ENCODE results near the gene PCBD1.

DNA sequence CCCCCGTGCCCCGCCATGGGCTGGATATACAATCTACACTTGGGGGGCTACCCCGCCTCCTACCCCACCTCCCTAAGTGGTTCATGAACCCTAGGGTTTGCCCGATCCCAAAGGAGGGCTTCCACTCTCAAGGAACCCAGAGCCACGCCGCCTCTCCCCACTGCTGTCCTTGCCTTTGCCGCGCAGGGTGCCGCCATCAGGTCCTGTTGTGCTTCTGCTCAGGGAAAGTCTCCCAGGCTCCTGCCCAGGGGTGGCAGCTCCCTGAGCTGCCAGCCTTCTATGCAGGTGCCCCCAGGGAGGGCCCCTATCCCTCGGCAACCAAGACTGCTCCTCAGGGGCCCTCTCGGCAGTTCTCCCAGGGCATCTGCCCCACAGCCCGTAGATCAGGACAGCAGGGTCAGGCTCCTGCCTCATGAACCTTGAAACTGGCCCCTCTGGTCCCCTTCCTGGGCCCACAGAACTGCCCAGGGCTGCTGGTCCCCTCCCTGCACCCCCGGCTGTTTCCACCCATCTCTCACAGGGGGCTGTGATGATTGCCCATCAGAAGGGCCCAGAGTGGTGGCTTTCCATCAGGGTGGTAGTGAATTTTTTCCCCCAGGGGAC, 13.0 kb upstream of the PCBD1 start:
- TF ChIP-seq, protein P1, sequence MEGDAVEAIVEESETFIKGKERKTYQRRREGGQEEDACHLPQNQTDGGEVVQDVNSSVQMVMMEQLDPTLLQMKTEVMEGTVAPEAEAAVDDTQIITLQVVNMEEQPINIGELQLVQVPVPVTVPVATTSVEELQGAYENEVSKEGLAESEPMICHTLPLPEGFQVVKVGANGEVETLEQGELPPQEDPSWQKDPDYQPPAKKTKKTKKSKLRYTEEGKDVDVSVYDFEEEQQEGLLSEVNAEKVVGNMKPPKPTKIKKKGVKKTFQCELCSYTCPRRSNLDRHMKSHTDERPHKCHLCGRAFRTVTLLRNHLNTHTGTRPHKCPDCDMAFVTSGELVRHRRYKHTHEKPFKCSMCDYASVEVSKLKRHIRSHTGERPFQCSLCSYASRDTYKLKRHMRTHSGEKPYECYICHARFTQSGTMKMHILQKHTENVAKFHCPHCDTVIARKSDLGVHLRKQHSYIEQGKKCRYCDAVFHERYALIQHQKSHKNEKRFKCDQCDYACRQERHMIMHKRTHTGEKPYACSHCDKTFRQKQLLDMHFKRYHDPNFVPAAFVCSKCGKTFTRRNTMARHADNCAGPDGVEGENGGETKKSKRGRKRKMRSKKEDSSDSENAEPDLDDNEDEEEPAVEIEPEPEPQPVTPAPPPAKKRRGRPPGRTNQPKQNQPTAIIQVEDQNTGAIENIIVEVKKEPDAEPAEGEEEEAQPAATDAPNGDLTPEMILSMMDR (IDR thresholded peaks at IDR 0.05): no peak
- no peak for TF ChIP-seq EZH2 (IDR thresholded peaks at IDR 0.05; ENCODE audit: borderline replicate concordance, insufficient read depth, low read depth, low read length, poor library complexity, severe bottlenecking)
